ENCODE results near the gene RBBP6.

DNA sequence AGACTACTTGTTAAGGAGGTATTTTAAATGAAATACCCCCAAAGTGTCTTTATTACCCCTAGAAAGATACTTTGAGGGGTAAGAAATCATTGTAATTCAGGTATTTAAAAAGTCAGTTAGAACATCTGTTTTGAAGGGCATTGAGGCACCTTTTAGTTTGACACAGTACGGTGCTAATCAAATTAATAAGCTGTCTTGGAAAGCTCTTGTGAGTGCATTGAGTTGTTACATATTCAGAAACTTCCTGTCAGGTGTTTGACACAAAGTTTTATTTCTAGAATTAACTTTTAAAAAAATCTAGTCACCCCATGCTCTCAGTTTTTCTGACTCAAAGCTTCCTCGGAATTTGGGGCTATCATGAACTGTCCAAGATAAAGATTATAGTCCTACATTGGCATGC lies 4.6 kb downstream of the RBBP6 start:
- TF ChIP-seq, protein P1, sequence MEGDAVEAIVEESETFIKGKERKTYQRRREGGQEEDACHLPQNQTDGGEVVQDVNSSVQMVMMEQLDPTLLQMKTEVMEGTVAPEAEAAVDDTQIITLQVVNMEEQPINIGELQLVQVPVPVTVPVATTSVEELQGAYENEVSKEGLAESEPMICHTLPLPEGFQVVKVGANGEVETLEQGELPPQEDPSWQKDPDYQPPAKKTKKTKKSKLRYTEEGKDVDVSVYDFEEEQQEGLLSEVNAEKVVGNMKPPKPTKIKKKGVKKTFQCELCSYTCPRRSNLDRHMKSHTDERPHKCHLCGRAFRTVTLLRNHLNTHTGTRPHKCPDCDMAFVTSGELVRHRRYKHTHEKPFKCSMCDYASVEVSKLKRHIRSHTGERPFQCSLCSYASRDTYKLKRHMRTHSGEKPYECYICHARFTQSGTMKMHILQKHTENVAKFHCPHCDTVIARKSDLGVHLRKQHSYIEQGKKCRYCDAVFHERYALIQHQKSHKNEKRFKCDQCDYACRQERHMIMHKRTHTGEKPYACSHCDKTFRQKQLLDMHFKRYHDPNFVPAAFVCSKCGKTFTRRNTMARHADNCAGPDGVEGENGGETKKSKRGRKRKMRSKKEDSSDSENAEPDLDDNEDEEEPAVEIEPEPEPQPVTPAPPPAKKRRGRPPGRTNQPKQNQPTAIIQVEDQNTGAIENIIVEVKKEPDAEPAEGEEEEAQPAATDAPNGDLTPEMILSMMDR (IDR thresholded peaks at IDR 0.05), result no peak
- no peak for TF ChIP-seq POLR2A (IDR thresholded peaks at IDR 0.05)

Data from prostate gland (tissue), 2 donors.